Bronchus fibroblast of lung (primary cell): ENCODE measurements around the gene AOPEP. TPM values are rescaled to one million over a fixed set of nuclear protein-coding genes. Genes with fewer than 3 reads are reported as not detected.

Experiments
- total RNA-seq: library from RNA; depleted of rRNA; stranded (reverse); fragments of >200 nt; gene quantifications from 2 replicates; pipeline ENCODE4 v1.2.3, GENCODE V29; 2015

The AOPEP gene
- total RNA-seq, result 11.6 and 19.3 TPM in 2 replicates

GRCh38 chr9:94726495-94727191 is at the start of gene AOPEP:
Gene AOPEP (plus strand): TSS chr9:94726699. CDS start chr9:94759784, 33,085 bp downstream.

Other genes with a start within 250 kb of the AOPEP start
- gene PCAT7, start 171.6 kb upstream of the AOPEP start, total RNA-seq, result not detected in 2 replicates
- not detected in 2 replicates for gene FBP2, start 132.9 kb upstream of the AOPEP start, total RNA-seq
- not detected in 2 replicates for gene FBP1, start 87.2 kb upstream of the AOPEP start, total RNA-seq